ENCODE measurements around the gene THADA.

Gene THADA

DNA sequence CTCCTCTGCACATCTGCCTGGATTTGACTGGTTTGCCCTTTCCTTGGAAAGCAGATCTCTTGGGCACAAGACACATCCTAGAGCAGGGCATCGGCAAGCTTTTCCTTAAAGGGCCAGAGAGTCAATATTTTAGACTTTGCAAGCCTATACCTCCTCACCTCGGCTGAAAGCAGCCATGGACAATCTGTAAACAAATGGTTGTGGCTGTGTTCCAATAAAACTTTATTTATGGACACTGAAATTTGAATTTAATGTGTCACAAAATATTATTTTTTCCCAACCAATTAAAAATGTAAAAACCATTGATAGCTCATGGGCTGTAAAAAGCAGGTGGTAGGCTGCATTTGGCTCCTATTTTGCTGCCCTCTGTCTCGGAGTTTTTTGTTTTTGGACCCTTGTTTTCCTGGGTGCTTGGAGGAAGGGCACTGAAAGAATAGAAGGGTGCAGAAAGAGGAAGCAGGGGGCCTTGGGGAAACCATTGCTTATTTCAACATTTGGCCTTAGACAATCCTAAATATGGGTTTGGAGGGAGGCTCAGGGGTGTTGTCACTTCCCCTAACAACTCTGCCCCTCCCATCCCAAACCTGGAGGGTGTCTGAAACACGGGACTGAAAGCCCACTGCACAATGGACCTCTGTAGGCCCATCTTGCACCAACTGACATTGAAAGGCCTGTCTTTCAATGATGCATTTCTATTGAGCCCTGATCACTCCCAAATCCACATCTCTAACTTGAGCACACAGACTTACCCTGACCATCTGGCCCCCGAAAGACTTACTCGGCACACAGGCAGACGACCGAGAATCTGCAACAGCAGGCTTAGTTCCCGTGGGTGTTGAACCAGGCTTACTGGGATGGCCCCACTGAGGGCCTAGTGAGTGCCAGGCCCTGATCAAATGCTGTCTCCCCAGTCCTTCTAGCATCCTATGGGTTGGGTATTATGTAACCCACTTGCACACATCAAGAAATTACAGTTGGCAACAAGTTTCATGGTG, 362.3 kb downstream of the THADA start:
- DNase-seq (ENCODE audit: low read depth), result no peak
- no peak overlapping the region for H3K4me3 ChIP-seq (ENCODE audit: control insufficient read depth, low read depth, low read length)
- TF ChIP-seq, protein P1, sequence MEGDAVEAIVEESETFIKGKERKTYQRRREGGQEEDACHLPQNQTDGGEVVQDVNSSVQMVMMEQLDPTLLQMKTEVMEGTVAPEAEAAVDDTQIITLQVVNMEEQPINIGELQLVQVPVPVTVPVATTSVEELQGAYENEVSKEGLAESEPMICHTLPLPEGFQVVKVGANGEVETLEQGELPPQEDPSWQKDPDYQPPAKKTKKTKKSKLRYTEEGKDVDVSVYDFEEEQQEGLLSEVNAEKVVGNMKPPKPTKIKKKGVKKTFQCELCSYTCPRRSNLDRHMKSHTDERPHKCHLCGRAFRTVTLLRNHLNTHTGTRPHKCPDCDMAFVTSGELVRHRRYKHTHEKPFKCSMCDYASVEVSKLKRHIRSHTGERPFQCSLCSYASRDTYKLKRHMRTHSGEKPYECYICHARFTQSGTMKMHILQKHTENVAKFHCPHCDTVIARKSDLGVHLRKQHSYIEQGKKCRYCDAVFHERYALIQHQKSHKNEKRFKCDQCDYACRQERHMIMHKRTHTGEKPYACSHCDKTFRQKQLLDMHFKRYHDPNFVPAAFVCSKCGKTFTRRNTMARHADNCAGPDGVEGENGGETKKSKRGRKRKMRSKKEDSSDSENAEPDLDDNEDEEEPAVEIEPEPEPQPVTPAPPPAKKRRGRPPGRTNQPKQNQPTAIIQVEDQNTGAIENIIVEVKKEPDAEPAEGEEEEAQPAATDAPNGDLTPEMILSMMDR (IDR thresholded peaks at IDR 0.05; ENCODE audit: control insufficient read depth, insufficient read depth, low read depth, low read length, missing control alignments), result no peak

DNA sequence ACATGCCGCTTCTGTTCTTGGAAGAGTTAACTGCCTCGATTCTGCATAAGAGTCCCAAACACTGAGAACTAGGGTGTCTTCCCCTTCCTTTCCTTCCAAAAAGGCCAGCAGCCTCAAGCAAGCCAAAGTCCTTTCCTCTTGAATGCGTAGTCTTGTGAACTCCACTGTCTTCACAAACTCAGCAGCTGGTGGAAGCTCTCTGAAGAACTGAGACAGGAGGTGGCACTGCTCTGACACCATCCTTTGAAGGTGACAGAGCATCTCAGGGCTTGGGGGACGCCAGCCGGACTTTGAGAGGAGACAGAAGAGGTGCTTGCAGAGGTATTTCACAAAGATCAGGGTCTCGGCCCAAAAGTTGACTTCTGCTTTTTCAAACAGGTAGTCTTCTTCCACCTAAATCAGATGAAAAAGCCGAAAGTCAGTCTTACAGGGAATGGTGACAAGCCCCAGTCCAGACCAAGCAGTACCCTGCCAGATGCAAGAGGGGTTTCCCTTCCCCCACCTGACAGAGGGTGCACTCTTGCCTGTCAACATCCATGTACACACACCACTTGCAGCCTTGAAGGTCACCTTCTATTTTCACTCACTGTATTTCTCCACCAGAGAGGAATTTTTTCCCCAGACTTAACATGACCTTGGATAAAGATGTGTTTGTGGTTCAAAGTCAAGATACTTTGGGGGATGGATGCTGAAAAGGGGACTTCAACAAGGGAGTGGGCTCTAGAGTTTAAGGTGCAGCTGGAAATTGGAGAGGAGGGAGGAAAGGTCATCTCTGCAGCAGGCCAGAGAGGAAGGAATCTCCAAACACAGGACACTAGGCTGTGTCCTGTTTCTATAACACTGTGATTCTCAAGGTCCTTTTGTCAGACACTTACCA, 364.6 kb downstream of the THADA start:
- TF ChIP-seq, protein P1 (IDR thresholded peaks at IDR 0.05; ENCODE audit: control insufficient read depth, insufficient read depth, low read depth, low read length, missing control alignments), result no peak
- no peak overlapping the region for H3K4me3 ChIP-seq (ENCODE audit: control insufficient read depth, low read depth, low read length)
- DNase-seq (ENCODE audit: low read depth), result no peak

DNA sequence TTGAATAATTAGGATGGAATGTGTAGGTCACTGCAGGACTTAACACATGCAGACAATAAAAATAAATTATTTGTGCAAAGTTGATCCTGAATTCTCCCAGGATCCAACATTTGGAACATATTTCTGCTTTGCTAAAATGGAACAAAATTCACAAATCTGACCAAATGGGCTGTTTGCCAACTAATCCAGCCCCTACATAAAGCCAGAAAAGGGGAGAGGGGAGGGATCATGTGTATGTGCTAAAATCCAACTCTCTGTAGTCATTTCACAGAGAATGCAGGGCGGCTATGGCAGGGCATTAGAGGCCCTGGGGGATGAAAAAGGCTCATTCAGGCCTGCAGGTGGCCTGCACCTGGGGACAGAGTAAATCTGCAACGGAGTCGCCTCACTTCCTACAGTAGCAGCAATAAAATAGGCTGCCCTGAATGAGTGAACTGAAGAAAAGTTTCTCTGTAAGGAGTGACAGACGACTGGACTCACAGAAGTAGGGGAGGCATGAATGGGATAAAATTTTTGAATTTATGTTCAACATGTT, 365.4 kb downstream of the THADA start:
- H3K4me3 ChIP-seq (ENCODE audit: control insufficient read depth, low read depth, low read length), result no peak overlapping the region
- TF ChIP-seq, protein P1 (IDR thresholded peaks at IDR 0.05; ENCODE audit: control insufficient read depth, insufficient read depth, low read depth, low read length, missing control alignments), result no peak

DNA sequence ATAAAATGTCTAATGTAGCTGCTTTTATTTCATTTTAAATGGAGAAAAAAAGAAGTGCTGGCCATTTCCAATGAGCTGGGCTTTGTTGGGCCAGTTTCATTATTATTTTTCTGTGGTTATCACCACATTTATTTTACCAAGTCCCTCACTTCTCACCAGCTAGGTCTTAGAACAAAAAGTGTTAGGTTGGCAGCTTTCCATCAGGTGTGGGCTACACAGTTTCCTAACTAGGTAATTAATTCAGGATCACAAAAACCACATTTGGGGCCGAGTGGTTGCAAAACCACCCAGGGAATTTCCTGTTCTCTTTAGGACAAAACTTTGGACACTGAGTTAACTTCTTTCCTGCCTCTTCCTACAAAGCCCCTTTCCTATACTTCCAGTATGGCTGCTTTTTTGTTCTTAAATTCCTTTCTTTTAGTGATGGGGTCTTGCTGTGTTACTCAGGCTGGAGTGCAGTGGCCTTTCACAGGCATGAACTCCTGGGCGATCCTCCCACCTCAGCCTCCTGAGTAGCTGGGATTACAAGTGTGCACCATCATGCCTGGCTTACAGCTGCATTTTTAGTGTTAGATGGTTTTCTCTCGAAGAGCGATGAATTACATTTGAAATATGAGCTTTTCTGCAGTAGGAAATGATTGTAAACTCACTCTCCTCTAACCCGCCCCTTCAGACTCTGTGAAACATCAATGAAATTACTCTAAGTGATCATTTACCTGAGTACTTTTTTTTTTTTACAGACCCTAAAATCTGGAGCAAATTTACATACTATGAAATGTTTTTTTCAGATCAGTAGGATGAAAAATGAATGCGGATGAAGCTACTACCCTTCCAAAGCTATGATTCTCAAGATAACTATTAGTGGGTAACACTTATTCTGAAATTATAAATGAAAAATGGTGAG, 366.8 kb downstream of the THADA start:
- no peak overlapping the region for H3K4me3 ChIP-seq (ENCODE audit: control insufficient read depth, low read depth, low read length)
- no peak for DNase-seq (ENCODE audit: low read depth)
- TF ChIP-seq, protein P1 (IDR thresholded peaks at IDR 0.05; ENCODE audit: control insufficient read depth, insufficient read depth, low read depth, low read length, missing control alignments), result no peak

More for the DNA sequence above, 365.4 kb downstream of the THADA start:
- no peak for DNase-seq (ENCODE audit: low read depth)

DNA sequence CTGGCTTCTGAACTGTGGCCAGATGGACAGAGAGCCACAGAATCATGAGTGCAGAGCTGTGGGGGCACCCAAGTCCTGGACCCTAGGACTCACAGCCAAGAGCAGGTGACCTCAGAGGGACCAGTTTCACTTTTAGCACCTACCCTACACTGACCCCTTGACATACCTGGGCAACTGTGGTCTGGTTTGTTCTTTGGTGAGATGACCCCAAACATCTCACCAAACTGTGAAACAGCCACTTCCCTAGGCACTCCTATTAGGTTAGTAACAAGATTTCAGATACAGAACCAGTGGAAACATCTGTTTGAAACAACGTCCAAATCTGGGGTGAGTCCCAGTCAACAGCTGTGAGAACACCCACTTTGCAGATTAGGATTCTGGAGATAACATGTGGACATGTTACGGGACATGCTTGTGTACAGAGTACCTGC, 367.5 kb downstream of the THADA start:
- TF ChIP-seq, protein P1 (IDR thresholded peaks at IDR 0.05; ENCODE audit: control insufficient read depth, insufficient read depth, low read depth, low read length, missing control alignments), result no peak
- H3K4me3 ChIP-seq (ENCODE audit: control insufficient read depth, low read depth, low read length), result no peak overlapping the region
- DNase-seq (ENCODE audit: low read depth), result no peak

Measured in AG09309 (cell line).